Testis (tissue), 3 donors: ENCODE measurements around the gene MRPL55. TPM values are rescaled to one million over a fixed set of nuclear protein-coding genes. Genes with fewer than 3 reads are reported as not detected.

Source experiments
- DNase-seq: peaks from one replicate; pipeline ENCODE4 v3.0.0-alpha.2; 2019
- H3K27ac ChIP-seq, 2 donors: fragments of 200-600 bp; sonication (generic); one replicate each; pipeline ENCODE4 v1.5.1; 2019
- H3K27me3 ChIP-seq: fragments of 200-600 bp; sonication (generic); one replicate; pipeline ENCODE4 v1.5.1; 2019
- H3K36me3 ChIP-seq: fragments of 200-600 bp; sonication (generic); one replicate; pipeline ENCODE4 v1.5.1; 2017; ENCODE audit warnings: low read depth; ENCODE audit errors: missing control alignments
- H3K4me1 ChIP-seq: fragments of 200-600 bp; sonication (generic); one replicate; pipeline ENCODE4 v1.5.1; 2019
- H3K4me3 ChIP-seq, 2 donors: fragments of 200-600 bp; sonication (generic); one replicate each; pipeline ENCODE4 v1.5.1; 2017 to 2019
- H3K9me3 ChIP-seq: fragments of 200-600 bp; sonication (generic); one replicate; pipeline ENCODE4 v1.5.1; 2017
- CTCF ChIP-seq, 3 experiments: fragments of 450-650 bp in 2 of 3; fragments of 200-600 bp in 1 of 3; sonication (generic) in 1 of 3; IDR thresholded peaks; one replicate each; pipeline ENCODE4 v1.5.1; 2016 to 2019; ENCODE audit warnings: antibody characterized with exemption in 3 of 3, mild to moderate bottlenecking in 2 of 3, moderate library complexity in 1 of 3
- POLR2A ChIP-seq: fragments of 450-650 bp; IDR thresholded peaks from one replicate; pipeline ENCODE4 v1.6.1; 2017; ENCODE audit warnings: antibody characterized with exemption, mild to moderate bottlenecking, moderate library complexity
- WGBS, 2 donors: methylation state at CpG; one replicate each; pipeline ENCODE4 v1.1.5; 2018; 5-methylcytosine and 5-hydroxymethylcytosine counted together
- intact Hi-C: fragments of 100-400 bp; cut with DNase I; formaldehyde crosslinking; loops from one replicate; pipeline ENCODE4 v1.15.1; 2023; ENCODE audit warnings: low total_unique reads
- polyA plus RNA-seq: library from polyadenylated mRNA; stranded (reverse); fragments of 350-450 nt; fragmentation: Illumina TruSeq; extraction: RNeasy Lipid Tissue Mini Kit (QIAGEN cat#74804); gene quantifications from one replicate; pipeline ENCODE4 v1.2.3, GENCODE V29; 2014; ENCODE audit warnings: low read depth, low replicate concordance; ENCODE audit not compliant: insufficient read depth
- total RNA-seq, 2 donors: library from RNA; depleted of rRNA; stranded (reverse); fragments of >200 nt; gene quantifications; one replicate each; pipeline ENCODE4 v1.2.3, GENCODE V29; 2016

MRPL55 gene
- total and polyA plus RNA-seq, 3 donors from 2014 or later: 63.1 to 121 (median 102) TPM

GRCh38 chr1:228147768-228148167, 38.7 kb upstream of the MRPL55 start:
- TF ChIP-seq CTCF (IDR thresholded peaks at IDR 0.05) (no peak), POLR2A (no peak)
- intact Hi-C loops: no loop called here
- WGBS, 2 donors: 96% methylated on average over 4 of the region's 4 CpGs
- H3K27ac ChIP-seq: peak overlapping the region; percentile 91 to 93
- H3K4me1 ChIP-seq: peaks cover 76% of the 10 kb centered on the region
- no peak for DNase-seq
- H3K9me3 ChIP-seq: no peaks in the 10 kb centered on the region
- no peak overlapping the region for H3K4me3 ChIP-seq
- no peaks in the 10 kb centered on the region for H3K27me3 ChIP-seq
- H3K36me3 ChIP-seq: no peaks in the 10 kb centered on the region

- peaks cover 80% of the 10 kb centered on the region for H3K4me1 ChIP-seq
- no peak overlapping the region for H3K4me3 ChIP-seq
- H3K27ac ChIP-seq: peak overlapping the region; percentile 91 to 93
- no peak for TF ChIP-seq POLR2A
- no peak for TF ChIP-seq CTCF (IDR thresholded peaks at IDR 0.05)
- peak; percentile 58 for DNase-seq
- WGBS, 2 donors: 80 to 97% methylated on average over 5 to 18 of the region's 20 CpGs
- intact Hi-C loops: no loop called here
- no peaks in the 10 kb centered on the region for H3K36me3 ChIP-seq
- no peaks in the 10 kb centered on the region for H3K9me3 ChIP-seq
- H3K27me3 ChIP-seq: no peaks in the 10 kb centered on the region
Observed at GRCh38 chr1:228147151-228147693, 38.1 kb upstream of the MRPL55 start.

GRCh38 chr1:228146417-228147150, 37.5 kb upstream of the MRPL55 start:
- TF ChIP-seq CTCF (IDR thresholded peaks at IDR 0.05) (no peak), POLR2A (no peak)
- DNase-seq: peak; percentile 61
- peaks cover 83% of the 10 kb centered on the region for H3K4me1 ChIP-seq
- H3K9me3 ChIP-seq: no peaks in the 10 kb centered on the region
- H3K27ac ChIP-seq: peak overlapping the region in 1 of 2 donors; percentile 91
- H3K36me3 ChIP-seq: no peaks in the 10 kb centered on the region
- no peaks in the 10 kb centered on the region for H3K27me3 ChIP-seq
- WGBS, 2 donors: 73 to 75% methylated on average over 9 to 18 of the region's 18 CpGs
- intact Hi-C loops: no loop called here
- H3K4me3 ChIP-seq: no peak overlapping the region

- 73 to 76% methylated on average over 16 to 30 of the region's 31 CpGs for WGBS, 2 donors
- Histone ChIP-seq H3K4me3 (no peak overlapping the region), H3K27ac (peak overlapping the region; percentile 41 to 68), H3K36me3 (no peaks in the 10 kb centered on the region), H3K27me3 (no peaks in the 10 kb centered on the region), H3K4me1 (peaks cover 80% of the 10 kb centered on the region), H3K9me3 (no peaks in the 10 kb centered on the region)
- peak; percentile 34 for DNase-seq
- TF ChIP-seq CTCF (IDR thresholded peaks at IDR 0.05) (no peak), POLR2A (no peak)
- intact Hi-C loops: no loop called here
Observed at GRCh38 chr1:228145463-228146416, 36.6 kb upstream of the MRPL55 start.
